ENCODE data around the gene PTPN3. TPM values are rescaled to one million over a fixed set of nuclear protein-coding genes. Genes with fewer than 3 reads are reported as not detected.

PTPN3 gene
- total and polyA plus RNA-seq, 4 donors: 6.3 to 30.3 (median 23.5) TPM

DNA sequence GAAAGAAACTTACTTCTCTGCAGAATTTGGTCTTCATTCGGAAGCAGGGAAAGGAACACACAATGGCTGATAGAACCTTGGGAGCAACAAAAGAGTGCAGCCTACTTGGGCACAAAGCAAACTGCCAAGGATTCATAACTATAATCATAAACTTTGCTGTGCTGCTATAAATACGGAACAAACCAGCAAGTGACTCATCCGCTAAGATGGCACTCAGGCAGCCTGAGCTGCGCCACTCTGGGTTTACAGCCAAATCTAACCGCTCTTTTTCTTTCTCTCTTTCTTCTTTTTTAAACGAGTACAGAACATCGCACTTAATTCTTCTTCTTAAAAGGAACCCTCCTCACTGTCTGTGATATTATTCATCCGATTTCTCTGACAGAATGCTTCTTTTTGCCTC, 81.1 kb downstream of the PTPN3 start:
- H3K4me1 ChIP-seq (ENCODE audit: control insufficient read depth in 4 of 4, insufficient read depth in 4 of 4, low read length in 3 of 4): no peaks in the 10 kb centered on the region
- no peak for DNase-seq (ENCODE audit: low spot score)
- H3K36me3 ChIP-seq (ENCODE audit: control insufficient read depth in 4 of 4, insufficient read depth in 3 of 4, low read depth in 1 of 4, low read length in 3 of 4): peaks cover 4 to 48% (median 40%) of the 10 kb centered on the region in 4 donors
- 87% methylated on average over 8 of the region's 8 CpGs for WGBS
- no peak overlapping the region for H3K9ac ChIP-seq (ENCODE audit: low read depth in 1 of 2, low read length in 2 of 2)
- no peaks in the 10 kb centered on the region for H3K9me3 ChIP-seq (ENCODE audit: control insufficient read depth in 4 of 4, low read length in 3 of 4)
- H3K27ac ChIP-seq (ENCODE audit: low read depth in 1 of 2, low read length in 2 of 2): no peak overlapping the region
- no peaks in the 10 kb centered on the region for H3K27me3 ChIP-seq (ENCODE audit: control insufficient read depth in 4 of 4, insufficient read depth in 4 of 4, low read length in 3 of 4)
- no peak overlapping the region for H3K4me3 ChIP-seq (ENCODE audit: low read depth in 1 of 3, low read length in 3 of 3)
- TF ChIP-seq TAF1 (conservative IDR thresholded peaks at IDR 0.05): no peak
- TF ChIP-seq, protein P1, sequence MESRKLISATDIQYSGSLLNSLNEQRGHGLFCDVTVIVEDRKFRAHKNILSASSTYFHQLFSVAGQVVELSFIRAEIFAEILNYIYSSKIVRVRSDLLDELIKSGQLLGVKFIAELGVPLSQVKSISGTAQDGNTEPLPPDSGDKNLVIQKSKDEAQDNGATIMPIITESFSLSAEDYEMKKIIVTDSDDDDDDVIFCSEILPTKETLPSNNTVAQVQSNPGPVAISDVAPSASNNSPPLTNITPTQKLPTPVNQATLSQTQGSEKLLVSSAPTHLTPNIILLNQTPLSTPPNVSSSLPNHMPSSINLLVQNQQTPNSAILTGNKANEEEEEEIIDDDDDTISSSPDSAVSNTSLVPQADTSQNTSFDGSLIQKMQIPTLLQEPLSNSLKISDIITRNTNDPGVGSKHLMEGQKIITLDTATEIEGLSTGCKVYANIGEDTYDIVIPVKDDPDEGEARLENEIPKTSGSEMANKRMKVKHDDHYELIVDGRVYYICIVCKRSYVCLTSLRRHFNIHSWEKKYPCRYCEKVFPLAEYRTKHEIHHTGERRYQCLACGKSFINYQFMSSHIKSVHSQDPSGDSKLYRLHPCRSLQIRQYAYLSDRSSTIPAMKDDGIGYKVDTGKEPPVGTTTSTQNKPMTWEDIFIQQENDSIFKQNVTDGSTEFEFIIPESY (IDR thresholded peaks at IDR 0.05): no peak
- TF ChIP-seq, protein P2, sequence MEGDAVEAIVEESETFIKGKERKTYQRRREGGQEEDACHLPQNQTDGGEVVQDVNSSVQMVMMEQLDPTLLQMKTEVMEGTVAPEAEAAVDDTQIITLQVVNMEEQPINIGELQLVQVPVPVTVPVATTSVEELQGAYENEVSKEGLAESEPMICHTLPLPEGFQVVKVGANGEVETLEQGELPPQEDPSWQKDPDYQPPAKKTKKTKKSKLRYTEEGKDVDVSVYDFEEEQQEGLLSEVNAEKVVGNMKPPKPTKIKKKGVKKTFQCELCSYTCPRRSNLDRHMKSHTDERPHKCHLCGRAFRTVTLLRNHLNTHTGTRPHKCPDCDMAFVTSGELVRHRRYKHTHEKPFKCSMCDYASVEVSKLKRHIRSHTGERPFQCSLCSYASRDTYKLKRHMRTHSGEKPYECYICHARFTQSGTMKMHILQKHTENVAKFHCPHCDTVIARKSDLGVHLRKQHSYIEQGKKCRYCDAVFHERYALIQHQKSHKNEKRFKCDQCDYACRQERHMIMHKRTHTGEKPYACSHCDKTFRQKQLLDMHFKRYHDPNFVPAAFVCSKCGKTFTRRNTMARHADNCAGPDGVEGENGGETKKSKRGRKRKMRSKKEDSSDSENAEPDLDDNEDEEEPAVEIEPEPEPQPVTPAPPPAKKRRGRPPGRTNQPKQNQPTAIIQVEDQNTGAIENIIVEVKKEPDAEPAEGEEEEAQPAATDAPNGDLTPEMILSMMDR (IDR thresholded peaks at IDR 0.05; ENCODE audit: low read depth, low read length, missing input control): no peak
- TF ChIP-seq SP1 (IDR thresholded peaks at IDR 0.05): no peak
- TF ChIP-seq, protein P3, sequence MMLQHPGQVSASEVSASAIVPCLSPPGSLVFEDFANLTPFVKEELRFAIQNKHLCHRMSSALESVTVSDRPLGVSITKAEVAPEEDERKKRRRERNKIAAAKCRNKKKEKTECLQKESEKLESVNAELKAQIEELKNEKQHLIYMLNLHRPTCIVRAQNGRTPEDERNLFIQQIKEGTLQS (IDR thresholded peaks at IDR 0.05): no peak

DNA sequence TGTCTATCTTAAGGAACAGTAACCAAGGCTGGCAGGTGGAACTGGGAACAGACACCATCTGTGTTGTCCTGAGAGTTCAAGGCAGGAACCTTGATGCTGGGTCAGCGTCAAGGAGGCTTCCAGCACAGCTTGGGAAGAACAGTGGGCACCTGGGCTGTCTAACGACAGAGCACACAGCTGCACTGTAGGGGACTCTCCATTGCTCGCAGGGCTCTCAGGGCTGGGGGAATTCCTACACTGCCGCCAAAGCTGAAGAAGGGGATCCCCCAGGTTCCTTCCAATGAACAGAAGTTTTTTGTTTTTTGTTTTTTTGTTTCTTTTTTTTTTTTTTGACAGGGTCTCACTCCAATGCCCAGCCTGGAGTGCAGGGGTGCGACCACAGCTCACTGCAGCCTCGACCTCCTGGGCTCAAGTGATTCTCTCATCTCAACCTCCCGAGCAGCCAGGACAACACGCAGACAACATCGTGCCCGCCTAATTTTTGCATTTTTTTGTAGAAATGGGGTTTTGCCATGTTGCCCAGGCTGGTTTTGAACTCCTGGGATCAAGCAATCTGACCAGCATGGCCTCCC, 81.9 kb downstream of the PTPN3 start:
- peaks cover 0 to 44% (median 39%) of the 10 kb centered on the region in 4 donors for H3K36me3 ChIP-seq (ENCODE audit: control insufficient read depth in 4 of 4, insufficient read depth in 3 of 4, low read depth in 1 of 4, low read length in 3 of 4)
- no peak overlapping the region for H3K9ac ChIP-seq (ENCODE audit: low read depth in 1 of 2, low read length in 2 of 2)
- 91% methylated on average over 10 of the region's 10 CpGs for WGBS
- no peaks in the 10 kb centered on the region for H3K4me1 ChIP-seq (ENCODE audit: control insufficient read depth in 4 of 4, insufficient read depth in 4 of 4, low read length in 3 of 4)
- TF ChIP-seq RXRA (IDR thresholded peaks at IDR 0.05) (no peak), HNF4A (conservative IDR thresholded peaks at IDR 0.05) (no peak), MAX (IDR thresholded peaks at IDR 0.05) (no peak), NR2F2 (IDR thresholded peaks at IDR 0.05) (no peak)
- TF ChIP-seq, protein P3 (IDR thresholded peaks at IDR 0.05): no peak
- no peaks in the 10 kb centered on the region for H3K27me3 ChIP-seq (ENCODE audit: control insufficient read depth in 4 of 4, insufficient read depth in 4 of 4, low read length in 3 of 4)
- no peak overlapping the region for H3K27ac ChIP-seq (ENCODE audit: low read depth in 1 of 2, low read length in 2 of 2)
- H3K9me3 ChIP-seq (ENCODE audit: control insufficient read depth in 4 of 4, low read length in 3 of 4): no peaks in the 10 kb centered on the region
- no peak for DNase-seq (ENCODE audit: low spot score)
- H3K4me3 ChIP-seq (ENCODE audit: low read depth in 1 of 3, low read length in 3 of 3): no peak overlapping the region

DNA sequence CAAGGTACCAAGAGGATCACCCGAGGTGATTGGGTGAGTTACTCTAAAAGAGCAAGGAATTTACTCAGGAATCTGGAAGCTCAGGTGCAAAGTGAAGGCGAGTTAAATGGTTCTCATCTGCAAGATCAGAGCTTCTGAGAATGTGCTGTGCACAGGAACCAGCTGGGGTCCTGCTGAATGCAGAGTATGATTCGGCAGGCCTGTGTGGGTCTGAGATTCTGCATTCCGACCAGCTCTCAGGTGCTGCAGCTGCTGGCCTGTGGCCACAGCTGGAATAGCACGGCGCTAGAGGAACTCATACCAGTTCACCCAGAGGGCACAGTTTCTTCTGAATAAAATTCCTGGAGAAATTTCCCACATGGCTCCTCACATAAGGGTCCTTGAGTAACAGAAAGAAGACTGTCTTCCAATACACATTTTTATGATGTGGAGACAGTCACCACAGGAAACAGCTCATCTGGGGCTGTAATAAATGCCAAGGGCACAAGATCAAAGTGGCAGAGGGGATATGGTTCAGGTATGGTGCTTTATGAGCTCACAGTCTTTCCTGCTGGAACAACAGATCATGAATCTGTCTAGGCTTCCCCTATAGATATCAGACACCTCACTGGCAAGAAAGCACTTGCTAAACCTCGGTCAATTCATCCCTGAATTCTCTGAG, 83.9 kb downstream of the PTPN3 start:
- DNase-seq (ENCODE audit: low spot score): no peak

More for the DNA sequence above, 83.9 kb downstream of the PTPN3 start:
- no peaks in the 10 kb centered on the region for H3K9me3 ChIP-seq (ENCODE audit: control insufficient read depth in 4 of 4, low read length in 3 of 4)
- no peaks in the 10 kb centered on the region for H3K27me3 ChIP-seq (ENCODE audit: control insufficient read depth in 4 of 4, insufficient read depth in 4 of 4, low read length in 3 of 4)
- no peak overlapping the region for H3K4me3 ChIP-seq (ENCODE audit: low read depth in 1 of 3, low read length in 3 of 3)
- H3K36me3 ChIP-seq (ENCODE audit: control insufficient read depth in 4 of 4, insufficient read depth in 3 of 4, low read depth in 1 of 4, low read length in 3 of 4): peaks cover 6 to 43% (median 41%) of the 10 kb centered on the region in 4 donors
- H3K4me1 ChIP-seq (ENCODE audit: control insufficient read depth in 4 of 4, insufficient read depth in 4 of 4, low read length in 3 of 4): no peaks in the 10 kb centered on the region
- 80% methylated on average over 7 of the region's 7 CpGs for WGBS
- TF ChIP-seq EGR1 (IDR thresholded peaks at IDR 0.05; ENCODE audit: low read depth in 2 of 2): no peak
- TF ChIP-seq RAD21 (IDR thresholded peaks at IDR 0.05): no peak
- TF ChIP-seq REST (IDR thresholded peaks at IDR 0.05): no peak
- TF ChIP-seq HNF4A (conservative IDR thresholded peaks at IDR 0.05): no peak
- no peak for TF ChIP-seq HNF4G (IDR thresholded peaks at IDR 0.05)
- no peak for TF ChIP-seq JUND (IDR thresholded peaks at IDR 0.05)
- TF ChIP-seq, protein P1 (IDR thresholded peaks at IDR 0.05): no peak
- no peak for TF ChIP-seq FOXA1 (IDR thresholded peaks at IDR 0.05)
- H3K9ac ChIP-seq (ENCODE audit: low read depth in 1 of 2, low read length in 2 of 2): no peak overlapping the region
- no peak overlapping the region for H3K27ac ChIP-seq (ENCODE audit: low read depth in 1 of 2, low read length in 2 of 2)
